Activated T-cell treated with anti-CD3 and anti-CD28 coated beads for 4 hours (primary cell): Measurements from ENCODE around the gene ARHGAP28.
"Not testable (repeated sequence)": the region's sequence is repeated elsewhere in the genome, so short reads cannot be mapped to it uniquely, and the experiment has no call there.

Experiments used
- DNase-seq: peaks from one replicate; pipeline ENCODE4 v3.0.0-alpha.2; 2020

Gene ARHGAP28

DNA sequence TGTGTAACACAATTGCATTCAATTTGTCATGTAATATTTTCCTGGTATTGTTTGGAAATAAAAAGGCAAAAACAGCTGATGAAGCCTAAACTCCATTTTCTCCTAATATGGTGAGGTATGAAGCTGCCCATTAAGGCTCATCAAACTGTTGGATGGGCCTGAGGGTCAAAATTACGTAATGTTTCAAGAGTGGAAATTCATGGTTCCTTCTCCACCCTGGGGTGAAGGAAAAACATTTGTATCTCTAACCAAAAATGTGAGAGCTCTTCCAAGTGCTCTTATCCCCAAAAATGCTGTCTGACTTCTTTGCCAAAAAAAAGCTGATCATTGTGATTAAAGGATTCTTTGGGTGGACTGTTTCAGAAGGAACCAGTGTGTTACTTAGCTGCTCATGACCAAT is 91.8 kb downstream of the ARHGAP28 start:
- no peak for DNase-seq

GRCh38 chr18:6827161-6827560 is 97.6 kb downstream of the ARHGAP28 start:
- DNase-seq: not testable (repeated sequence)

DNA sequence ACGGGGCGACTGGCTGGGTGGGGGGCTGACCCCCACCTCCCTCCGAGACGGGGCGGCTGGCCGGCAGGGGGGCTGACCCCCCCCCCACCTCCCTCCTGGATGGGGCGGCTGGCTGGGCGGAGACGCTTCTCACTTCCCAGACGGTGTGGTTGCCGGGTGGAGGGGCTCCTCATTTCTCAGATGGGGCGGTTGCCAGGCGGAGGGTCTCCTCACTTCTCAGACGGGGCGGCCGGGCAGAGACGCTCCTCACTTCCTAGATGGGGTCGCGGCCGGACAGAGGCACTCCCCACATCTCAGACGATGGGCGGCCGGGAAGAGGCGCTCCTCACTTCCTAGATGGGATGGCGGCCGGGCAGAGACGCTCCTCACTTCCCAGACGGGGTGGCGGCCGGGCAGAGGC is 98.0 kb downstream of the ARHGAP28 start:
- DNase-seq: not testable (repeated sequence)

DNA sequence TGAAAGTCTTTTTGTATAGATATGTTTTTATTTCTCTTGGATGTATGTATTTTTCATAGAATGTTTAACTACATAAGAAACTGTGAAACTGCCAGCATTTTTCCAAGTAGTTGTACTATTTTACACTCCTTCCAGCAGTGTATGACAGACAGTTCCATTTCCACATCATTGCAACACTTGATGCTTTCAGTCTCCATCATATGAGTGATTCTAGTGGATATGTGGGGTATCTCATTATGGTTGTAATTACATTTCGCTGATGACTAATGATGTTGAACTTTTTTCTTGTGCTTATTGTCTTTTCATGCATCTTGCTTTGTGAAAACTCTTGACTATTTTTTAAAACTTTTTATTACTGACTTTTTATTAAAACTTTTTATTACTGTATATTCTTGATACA is 101.4 kb downstream of the ARHGAP28 start:
- DNase-seq: no peak

GRCh38 chr18:6835345-6835744 is 105.8 kb downstream of the ARHGAP28 start:
- DNase-seq: no peak

GRCh38 chr18:6836331-6836730 is 106.8 kb downstream of the ARHGAP28 start:
- DNase-seq: no peak

GRCh38 chr18:6837904-6838303 is 108.4 kb downstream of the ARHGAP28 start:
- no peak for DNase-seq

GRCh38 chr18:6842081-6842480 is 112.6 kb downstream of the ARHGAP28 start:
- DNase-seq: no peak

DNA sequence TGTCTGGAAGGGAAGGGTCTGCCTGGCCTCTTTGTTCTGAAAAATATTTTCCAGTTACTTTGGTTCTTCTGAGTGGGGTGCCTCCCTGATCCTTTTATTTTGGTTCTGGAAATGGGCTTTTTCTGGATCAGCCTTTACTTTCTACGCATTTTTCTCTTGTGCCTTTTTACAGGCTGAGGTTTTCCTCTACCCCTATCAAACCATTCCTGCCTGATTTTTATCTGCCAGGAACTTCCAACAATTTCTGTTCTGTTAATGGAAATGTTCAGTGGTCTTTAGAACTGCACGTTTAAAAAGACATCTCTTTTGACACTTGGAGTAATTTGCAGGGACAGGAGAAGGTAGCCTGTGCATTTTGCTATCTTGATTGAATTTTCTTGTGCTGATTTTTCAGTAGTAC is 113.8 kb downstream of the ARHGAP28 start:
- DNase-seq: no peak

GRCh38 chr18:6845521-6845920 is 116.0 kb downstream of the ARHGAP28 start:
- not testable (repeated sequence) for DNase-seq

DNA sequence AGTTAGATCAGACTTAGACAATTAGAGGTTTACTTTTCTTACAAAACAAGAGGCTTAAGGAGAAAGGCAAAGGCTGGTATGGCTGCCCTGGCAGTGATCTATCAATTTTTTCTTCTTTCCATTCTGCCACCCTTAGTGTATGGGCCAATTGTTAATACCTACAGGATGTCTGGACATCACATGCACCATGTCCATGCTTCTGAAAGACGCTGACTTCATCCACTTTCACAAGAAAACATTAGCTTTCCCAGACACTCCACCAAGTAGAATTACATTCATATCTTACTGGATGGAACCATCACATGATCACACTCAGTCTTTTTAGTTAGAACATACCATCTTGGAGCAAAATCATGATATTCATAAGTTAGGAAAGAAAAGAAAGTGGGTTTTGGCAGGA is 120.9 kb downstream of the ARHGAP28 start:
- no peak for DNase-seq

GRCh38 chr18:6851480-6851879 is 122.0 kb downstream of the ARHGAP28 start:
- DNase-seq: no peak

DNA sequence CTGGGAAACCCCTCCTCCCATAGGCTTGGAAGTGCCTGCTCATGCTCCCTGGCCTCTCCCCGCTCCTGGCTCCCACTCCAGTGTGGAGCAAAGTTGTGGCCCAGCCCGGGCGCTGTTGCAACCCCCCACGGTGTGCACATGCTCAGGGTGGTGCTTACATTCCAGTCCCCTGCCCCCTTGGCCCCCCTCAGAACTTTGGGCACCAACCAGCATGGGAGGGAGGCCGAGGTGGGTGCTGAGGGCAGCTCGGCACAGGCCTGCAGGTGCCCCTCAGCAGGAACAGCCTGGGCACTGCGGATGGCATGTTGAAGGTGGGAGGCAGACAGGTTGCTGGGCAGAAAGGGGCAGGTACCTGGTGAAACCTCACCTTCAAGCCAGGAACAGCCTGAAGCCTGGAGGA is 125.3 kb downstream of the ARHGAP28 start:
- no peak for DNase-seq

DNA sequence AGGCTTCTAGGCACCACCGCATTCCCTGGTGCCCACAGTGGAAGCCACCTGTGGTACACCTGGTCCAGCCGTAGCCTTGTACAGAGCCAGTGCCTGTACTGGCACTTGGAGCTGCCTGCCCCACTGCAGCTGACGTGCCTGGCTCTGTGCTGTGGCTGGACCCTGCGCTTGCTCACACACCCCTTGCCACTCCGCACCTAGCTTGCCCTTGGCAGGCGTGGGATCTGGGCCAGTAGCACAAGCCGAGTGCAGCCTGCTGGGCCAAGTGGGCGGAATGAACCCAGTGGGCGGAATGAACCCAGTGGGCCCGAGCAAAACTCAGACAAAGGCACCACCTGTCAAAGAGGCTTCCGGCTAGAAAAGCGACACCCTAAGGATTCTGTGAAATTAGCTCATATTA is 126.3 kb downstream of the ARHGAP28 start:
- DNase-seq: no peak

DNA sequence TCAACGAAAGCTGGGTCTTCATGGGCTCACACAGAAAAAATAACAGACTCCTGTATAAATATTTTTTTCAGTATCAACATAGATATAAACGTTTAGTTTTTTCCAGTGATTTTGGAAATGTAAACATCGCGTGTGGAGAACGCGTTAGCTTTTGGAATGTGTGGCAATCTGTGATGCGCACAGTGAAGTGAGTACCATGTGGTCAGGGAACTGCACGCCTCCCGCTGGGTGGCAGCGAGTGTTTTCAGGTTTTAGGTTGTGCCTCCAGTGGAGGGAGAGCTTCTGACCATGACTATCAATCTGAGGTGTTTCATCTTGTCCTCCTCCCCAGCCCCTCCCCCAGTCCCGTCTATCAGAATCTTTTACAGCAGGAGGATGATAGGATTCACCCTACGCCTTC is 127.8 kb downstream of the ARHGAP28 start:
- DNase-seq: no peak

- no peak for DNase-seq
These were observed 130.3 kb downstream of the ARHGAP28 start for GRCh38 chr18:6859676-6860422.

GRCh38 chr18:6860804-6861448 is 131.4 kb downstream of the ARHGAP28 start:
- no peak for DNase-seq

DNA sequence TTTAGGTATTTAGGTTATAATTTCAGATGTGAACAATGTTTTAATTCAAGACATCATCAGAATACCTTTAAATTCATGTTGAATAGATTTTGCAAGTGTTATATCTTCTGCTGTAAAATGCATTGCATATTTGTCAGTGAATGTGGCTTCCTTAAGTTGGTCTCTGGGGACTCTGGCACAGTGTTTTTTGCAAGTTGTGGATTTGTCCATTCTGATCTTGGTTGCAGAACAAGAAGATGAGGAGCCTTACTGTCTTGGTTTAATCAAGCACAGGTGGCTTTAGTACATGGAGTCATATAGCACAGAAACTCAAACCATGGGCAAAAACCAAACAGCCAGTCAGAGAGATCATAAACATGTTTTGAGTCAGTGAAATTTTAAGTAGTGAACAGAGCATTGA is 135.7 kb downstream of the ARHGAP28 start:
- no peak for DNase-seq

DNA sequence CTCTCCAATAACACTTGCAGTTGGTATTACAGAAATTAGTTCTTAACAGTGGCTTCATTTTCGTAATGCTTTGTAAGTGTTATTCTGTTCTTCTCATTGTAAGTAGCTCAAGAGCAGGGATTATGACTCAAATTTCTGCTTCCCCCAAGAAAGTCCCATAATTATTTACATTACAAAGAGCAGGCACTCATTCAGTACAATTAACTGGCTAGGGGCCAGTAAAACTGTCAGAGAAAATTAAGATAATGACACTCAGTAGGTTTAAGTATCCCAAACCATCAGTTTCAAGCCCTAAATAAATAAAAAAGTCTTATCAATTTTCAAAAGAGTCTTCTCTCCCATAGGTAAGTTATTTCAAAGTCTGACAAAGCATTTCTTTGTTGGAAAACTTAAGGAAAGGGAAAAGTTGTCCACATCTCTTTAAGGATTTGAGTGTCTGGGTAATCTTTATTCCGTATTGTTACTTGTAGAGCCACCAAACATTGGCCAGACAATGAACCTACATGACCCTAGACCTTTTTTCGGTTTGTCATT is 137.1 kb downstream of the ARHGAP28 start:
- DNase-seq: no peak

DNA sequence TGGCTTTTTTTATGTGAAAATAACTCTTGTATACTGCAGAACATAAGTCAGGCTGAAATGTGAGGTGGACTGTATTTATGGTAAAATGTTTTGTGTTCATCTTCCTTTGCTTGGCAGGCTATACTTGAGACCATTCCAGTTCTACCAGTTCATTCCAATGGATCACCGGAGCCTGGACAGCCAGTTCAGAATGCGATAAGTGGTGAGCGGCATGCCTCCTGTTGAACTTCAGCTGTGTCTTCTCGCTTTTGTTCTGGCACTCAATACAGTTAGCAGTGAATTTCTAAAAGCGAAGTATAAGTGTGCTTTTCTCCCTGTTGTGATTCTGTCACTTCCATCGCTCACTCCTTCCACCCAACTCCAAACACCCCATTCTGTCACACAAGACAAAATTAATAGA is 138.5 kb downstream of the ARHGAP28 start:
- no peak for DNase-seq

DNA sequence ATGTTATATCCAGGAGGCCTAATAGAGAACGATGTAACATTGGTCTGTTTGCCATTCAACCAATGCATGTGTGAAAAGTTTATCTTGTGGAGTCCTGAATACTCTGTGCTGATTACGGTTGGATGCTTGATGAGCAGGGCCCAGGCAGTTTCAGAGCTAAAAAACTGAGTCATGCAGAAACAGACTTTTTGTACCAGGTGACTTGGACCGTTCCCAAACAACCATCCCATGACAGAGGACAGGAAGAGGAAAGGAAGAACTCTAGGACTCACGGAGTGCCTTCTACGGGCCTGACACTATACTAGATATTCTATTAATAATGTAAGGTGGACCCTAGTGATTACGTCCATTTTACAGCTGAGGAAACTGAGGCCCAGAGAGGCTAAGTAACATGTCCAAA is 142.1 kb downstream of the ARHGAP28 start:
- DNase-seq: no peak

- no peak for DNase-seq
These were observed 143.7 kb downstream of the ARHGAP28 start for GRCh38 chr18:6873040-6873751.

DNA sequence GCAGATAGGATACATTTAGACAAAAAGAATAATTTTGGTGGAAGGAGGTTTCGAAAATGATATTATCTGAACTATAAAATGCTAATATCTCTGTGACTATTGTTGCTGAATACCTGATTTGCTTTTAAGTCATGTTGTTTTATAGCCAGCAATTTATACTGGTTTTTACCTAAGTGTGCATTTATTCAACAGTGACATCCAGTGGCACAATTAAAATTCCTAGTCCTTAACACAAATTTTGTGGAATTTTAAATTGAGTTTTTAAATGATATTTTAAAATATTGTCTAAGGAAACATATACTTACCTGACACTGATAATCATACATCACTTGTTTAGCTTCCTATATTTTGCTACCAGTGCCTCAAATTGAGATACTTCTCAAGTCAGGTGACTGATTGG is 144.8 kb downstream of the ARHGAP28 start:
- DNase-seq: no peak

GRCh38 chr18:6875749-6876148 is 146.2 kb downstream of the ARHGAP28 start:
- no peak for DNase-seq
